ENCODE results near the gene SDHAF1. TPM values are rescaled to one million over a fixed set of nuclear protein-coding genes. Genes with fewer than 3 reads are reported as not detected.
A peak's percentile ranks its signal among the peaks of the same experiment; 100 is the strongest.

SDHAF1 gene
- total and polyA plus RNA-seq, 11 donors = 9.7 to 41.8 (median 11.4) TPM

DNA sequence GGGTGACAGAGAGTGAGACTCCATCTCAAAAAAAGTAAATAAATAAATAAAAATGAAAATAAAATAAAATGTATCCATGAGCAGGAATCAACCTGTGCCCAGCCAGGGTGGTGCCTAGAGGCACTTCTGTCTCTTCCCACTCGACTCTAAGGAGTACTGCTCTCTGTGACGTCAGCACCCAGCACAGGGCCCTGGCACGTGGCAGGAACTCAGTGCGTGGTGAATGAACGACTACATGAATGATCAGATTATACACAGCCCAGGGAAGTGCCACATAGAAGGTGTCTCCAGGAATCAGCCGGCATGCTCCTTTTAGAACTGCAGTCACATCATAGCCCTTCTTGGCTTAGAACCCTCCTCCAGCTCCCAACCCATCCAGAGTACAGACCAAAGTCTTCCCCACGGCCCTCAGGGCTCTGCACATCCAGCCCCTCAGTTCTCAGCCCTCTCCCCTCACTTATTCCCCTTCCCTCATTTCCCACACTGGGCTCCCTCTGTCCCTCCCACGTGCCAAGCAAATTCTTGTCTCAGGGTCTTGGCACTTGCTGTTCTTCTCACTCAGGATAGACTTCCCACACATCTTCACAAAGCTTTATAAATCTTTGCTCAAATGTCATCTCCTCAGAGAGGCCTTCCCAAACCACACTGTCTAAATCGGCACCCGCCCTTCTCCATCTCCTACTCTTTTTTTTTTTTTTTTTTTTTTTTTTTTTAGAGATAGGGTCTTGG is 33.5 kb downstream of the SDHAF1 start:
- 79 to 87% (median 82%) methylated on average over 10 of the region's 10 CpGs for WGBS, 4 donors
- Histone ChIP-seq H3K9me3 (no peaks in the 10 kb centered on the region), H3K36me3 (peaks cover 0 to 21% (median 4%) of the 10 kb centered on the region in 9 donors), H3K4me3 (no peak overlapping the region), H3K4me1 (peaks cover 0 to 15% (median 2%) of the 10 kb centered on the region in 12 donors), H3K27me3 (peaks cover 0 to 9% (median 0%) of the 10 kb centered on the region in 9 donors), H3K27ac (no peak overlapping the region)
- TF ChIP-seq, protein P1, sequence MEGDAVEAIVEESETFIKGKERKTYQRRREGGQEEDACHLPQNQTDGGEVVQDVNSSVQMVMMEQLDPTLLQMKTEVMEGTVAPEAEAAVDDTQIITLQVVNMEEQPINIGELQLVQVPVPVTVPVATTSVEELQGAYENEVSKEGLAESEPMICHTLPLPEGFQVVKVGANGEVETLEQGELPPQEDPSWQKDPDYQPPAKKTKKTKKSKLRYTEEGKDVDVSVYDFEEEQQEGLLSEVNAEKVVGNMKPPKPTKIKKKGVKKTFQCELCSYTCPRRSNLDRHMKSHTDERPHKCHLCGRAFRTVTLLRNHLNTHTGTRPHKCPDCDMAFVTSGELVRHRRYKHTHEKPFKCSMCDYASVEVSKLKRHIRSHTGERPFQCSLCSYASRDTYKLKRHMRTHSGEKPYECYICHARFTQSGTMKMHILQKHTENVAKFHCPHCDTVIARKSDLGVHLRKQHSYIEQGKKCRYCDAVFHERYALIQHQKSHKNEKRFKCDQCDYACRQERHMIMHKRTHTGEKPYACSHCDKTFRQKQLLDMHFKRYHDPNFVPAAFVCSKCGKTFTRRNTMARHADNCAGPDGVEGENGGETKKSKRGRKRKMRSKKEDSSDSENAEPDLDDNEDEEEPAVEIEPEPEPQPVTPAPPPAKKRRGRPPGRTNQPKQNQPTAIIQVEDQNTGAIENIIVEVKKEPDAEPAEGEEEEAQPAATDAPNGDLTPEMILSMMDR (IDR thresholded peaks at IDR 0.05) = no peak
- no peak for TF ChIP-seq POLR2A (IDR thresholded peaks at IDR 0.05)
- ATAC-seq (no peak), DNase-seq (no peak)
- intact Hi-C loops (cut with DNase I) = no loop called here

DNA sequence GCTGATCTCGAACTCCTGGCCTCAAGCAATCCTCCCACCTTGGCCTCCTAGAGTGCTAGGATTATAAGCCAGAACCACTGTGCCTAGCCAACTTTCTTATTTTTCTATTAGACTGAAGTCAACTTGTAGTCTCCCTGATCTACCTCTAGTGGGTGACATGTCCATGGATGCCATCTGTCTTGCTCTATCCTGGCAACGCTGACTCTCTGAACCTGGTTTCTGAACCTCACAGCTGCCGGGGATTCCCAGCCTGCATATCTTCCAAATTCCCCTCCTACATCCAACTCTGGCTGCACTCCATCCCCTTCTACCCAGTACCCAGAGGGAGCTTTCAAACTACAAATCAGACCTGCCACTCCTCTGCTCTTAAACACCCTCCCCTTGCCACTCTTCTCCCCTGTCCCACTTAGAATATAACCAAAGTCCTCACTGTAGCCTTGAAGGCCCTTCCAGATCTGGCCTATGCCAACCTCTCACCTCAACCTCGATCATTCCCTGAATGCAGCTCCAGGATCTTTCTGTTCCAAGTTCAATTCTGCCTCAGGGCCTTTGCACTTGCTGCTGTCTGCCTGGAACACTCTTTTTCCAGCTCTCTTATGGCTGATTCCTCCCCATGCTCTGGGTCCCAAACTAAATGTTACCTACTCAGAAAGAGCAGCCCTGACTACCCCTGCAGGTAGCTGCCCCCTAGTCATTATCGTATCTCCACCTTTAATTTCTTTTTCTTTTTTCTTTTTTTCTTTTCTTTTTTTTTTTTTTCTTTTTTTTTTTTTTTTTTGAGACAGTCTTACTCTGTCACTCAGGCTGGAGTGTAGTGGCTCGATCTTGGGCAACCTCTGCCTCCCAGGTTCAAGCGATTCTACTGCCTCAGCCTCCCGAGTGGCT is 35.5 kb downstream of the SDHAF1 start:
- Histone ChIP-seq H3K27me3 (peaks cover 0 to 9% (median 0%) of the 10 kb centered on the region in 9 donors), H3K4me3 (no peak overlapping the region), H3K9me3 (no peaks in the 10 kb centered on the region), H3K27ac (no peak overlapping the region), H3K4me1 (peaks cover 0 to 15% (median 2%) of the 10 kb centered on the region in 12 donors), H3K36me3 (peaks cover 0 to 17% (median 0%) of the 10 kb centered on the region in 9 donors)
- 84 to 91% (median 88%) methylated on average over 8 of the region's 8 CpGs for WGBS, 4 donors
- TF ChIP-seq, protein P1 (IDR thresholded peaks at IDR 0.05) = peak in 1 of 12 donors; percentile 15
- TF ChIP-seq POLR2A (IDR thresholded peaks at IDR 0.05) = no peak
- DNase-seq = no peak
- intact Hi-C loops (cut with DNase I) = no loop called here
- ATAC-seq = no peak

DNA sequence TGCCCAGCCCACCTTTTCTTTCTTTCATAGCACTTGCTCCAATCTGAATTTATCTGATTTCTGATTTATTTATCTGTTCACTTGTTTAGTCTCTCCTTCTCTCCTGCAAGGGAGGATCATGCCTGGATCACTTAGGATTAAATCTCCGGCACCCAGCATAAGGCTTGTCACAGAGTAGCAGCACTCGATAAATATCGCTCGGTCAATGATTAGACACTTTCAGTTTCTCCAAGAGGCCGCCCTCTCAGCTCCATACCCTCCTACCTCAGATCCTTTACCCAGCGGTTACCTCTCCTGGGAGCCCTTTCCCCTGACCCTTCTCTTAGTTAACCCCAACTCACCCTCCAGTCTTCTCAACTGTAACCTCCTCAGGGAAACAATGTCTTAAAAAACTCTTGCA is 36.3 kb downstream of the SDHAF1 start:
- no peak for DNase-seq

More for the DNA sequence above, 36.3 kb downstream of the SDHAF1 start:
- Histone ChIP-seq H3K27me3 (peaks cover 0 to 9% (median 0%) of the 10 kb centered on the region in 9 donors), H3K9me3 (no peaks in the 10 kb centered on the region), H3K36me3 (peaks cover 0 to 13% (median 0%) of the 10 kb centered on the region in 9 donors), H3K4me3 (no peak overlapping the region), H3K4me1 (peaks cover 0 to 15% (median 2%) of the 10 kb centered on the region in 12 donors), H3K27ac (no peak overlapping the region)
- ATAC-seq = no peak
- WGBS, 4 donors = 93 to 96% (median 95%) methylated on average over 6 of the region's 6 CpGs
- TF ChIP-seq POLR2A (IDR thresholded peaks at IDR 0.05) = no peak
- TF ChIP-seq, protein P1 (IDR thresholded peaks at IDR 0.05) = no peak
- intact Hi-C loops (cut with DNase I) = no loop called here

All from heart left ventricle (tissue), 16 donors.